HuH-7 (cell line): ENCODE results near the gene KIF9.
"Not testable (repeated sequence)": the region's sequence is repeated elsewhere in the genome, so short reads cannot be mapped to it uniquely, and the experiment has no call there.

ENCODE experiments used
- DNase-seq: peaks from one replicate; pipeline ENCODE4 v3.0.0; 2011; ENCODE audit warnings: low spot score

KIF9 gene

DNA sequence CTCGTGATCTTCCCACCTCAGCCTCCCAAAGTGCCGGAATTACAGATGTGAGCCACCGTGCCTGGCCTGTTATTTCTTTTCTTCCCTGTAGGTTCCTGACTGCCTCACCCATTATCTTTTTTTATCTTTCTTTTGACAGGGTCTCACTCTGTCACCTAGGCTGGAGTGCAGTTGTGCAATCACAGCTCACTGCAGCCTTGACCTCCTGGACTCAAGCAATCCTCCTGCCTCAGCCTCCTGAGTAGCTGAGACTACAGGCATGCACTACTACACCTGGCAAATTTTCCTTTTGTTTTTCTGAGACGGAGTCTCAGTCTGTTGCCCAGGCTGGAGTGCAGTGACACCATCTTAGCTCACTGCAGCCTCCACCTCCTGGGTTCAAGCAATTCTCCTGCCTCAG is 100.9 kb downstream of the KIF9 start:
- DNase-seq = not testable (repeated sequence)

DNA sequence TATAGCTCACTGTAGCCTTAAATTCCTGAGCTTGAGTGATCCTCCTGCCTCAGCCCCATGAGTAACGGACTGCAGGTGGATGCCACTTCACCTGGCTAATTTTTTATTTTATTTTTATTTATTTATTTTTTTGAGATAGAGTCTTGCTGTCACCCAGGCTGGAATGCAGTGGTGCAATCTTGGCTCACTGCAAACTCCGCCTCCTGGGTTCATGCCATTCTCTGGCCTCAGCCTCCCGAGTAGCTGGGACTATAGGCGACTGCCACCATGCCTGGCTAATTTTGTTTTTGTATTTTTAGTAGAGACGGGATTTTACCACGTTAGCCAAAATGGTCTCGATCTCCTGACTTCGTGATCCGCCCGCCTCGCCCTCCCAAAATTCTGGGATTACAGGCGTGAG is 102.6 kb downstream of the KIF9 start:
- not testable (repeated sequence) for DNase-seq
